GM23338 (cell line): ENCODE measurements around the gene GDPD5. TPM values are rescaled to one million over a fixed set of nuclear protein-coding genes. Genes with fewer than 3 reads are reported as not detected.

Source experiments
- ATAC-seq: fragments of 200-7000 bp; cut with Tn5 transposase; 3 replicates; pipeline ENCODE4 v1.9.1; 2020
- DNase-seq: peaks from one replicate; pipeline ENCODE4 v3.0.0-alpha.2; 2015; ENCODE audit warnings: low spot score
- H2AFZ ChIP-seq: fragments of 200-600 bp; sonication (generic); 2 replicates; pipeline ENCODE4 v1.8.0; 2016; ENCODE audit warnings: antibody characterized with exemption, mild to moderate bottlenecking, moderate library complexity
- H3F3A ChIP-seq: fragments of 200-600 bp; sonication (generic); replicated peaks from 2 replicates; pipeline ENCODE4 v1.8.0; 2017; ENCODE audit warnings: antibody characterized with exemption, mixed run types, low read depth
- H3K27ac ChIP-seq: fragments of 200-600 bp; sonication (generic); 2 replicates; pipeline ENCODE4 v1.6.1; 2016; ENCODE audit warnings: low read depth
- H3K27me3 ChIP-seq: fragments of 200-600 bp; sonication (generic); 2 replicates; pipeline ENCODE4 v1.8.0; 2016; ENCODE audit warnings: mild to moderate bottlenecking, mixed run types, moderate library complexity; ENCODE audit not compliant: insufficient read depth
- H3K36me3 ChIP-seq: fragments of 200-600 bp; sonication (generic); 2 replicates; pipeline ENCODE4 v1.8.0; 2016; ENCODE audit warnings: mild to moderate bottlenecking; ENCODE audit not compliant: insufficient read depth
- H3K4me1 ChIP-seq: fragments of 200-600 bp; sonication (generic); 2 replicates; pipeline ENCODE4 v1.8.0; 2016; ENCODE audit warnings: mild to moderate bottlenecking, moderate library complexity; ENCODE audit not compliant: insufficient read depth
- H3K4me2 ChIP-seq: fragments of 200-600 bp; sonication (generic); 2 replicates; pipeline ENCODE4 v1.7.1; 2017; ENCODE audit warnings: mixed run types
- H3K4me3 ChIP-seq: fragments of 200-600 bp; sonication (generic); 2 replicates; pipeline ENCODE4 v1.6.1; 2016; ENCODE audit warnings: mixed run types
- H3K79me2 ChIP-seq: fragments of 200-600 bp; sonication (generic); replicated peaks from 2 replicates; pipeline ENCODE4 v1.8.0; 2017; ENCODE audit warnings: mild to moderate bottlenecking; ENCODE audit not compliant: insufficient read depth
- H3K9me2 ChIP-seq: fragments of 200-600 bp; sonication (generic); 2 replicates; pipeline ENCODE4 v1.8.0; 2017; ENCODE audit not compliant: insufficient read depth
- H4K20me1 ChIP-seq: fragments of 200-600 bp; sonication (generic); replicated peaks from 2 replicates; pipeline ENCODE4 v1.8.0; 2017; ENCODE audit warnings: mild to moderate bottlenecking; ENCODE audit not compliant: insufficient read depth
- H3K27ac Mint-ChIP-seq: 2 replicates; pipeline ENCODE4 v1.8.0; 2020; ENCODE audit warnings: inconsistent platforms, mild to moderate bottlenecking, moderate library complexity, mixed read lengths
- H3K27me3 Mint-ChIP-seq: 3 replicates; pipeline ENCODE4 v1.8.0; 2022; ENCODE audit warnings: low read depth, mild to moderate bottlenecking, moderate library complexity, mixed read lengths, inconsistent platforms; ENCODE audit not compliant: insufficient read depth, poor library complexity
- H3K36me3 Mint-ChIP-seq: 3 replicates; pipeline ENCODE4 v1.8.0; 2021; ENCODE audit warnings: low read depth, mild to moderate bottlenecking, inconsistent platforms, moderate library complexity, mixed read lengths
- H3K4me1 Mint-ChIP-seq: 3 replicates; pipeline ENCODE4 v1.8.0; 2020; ENCODE audit warnings: mild to moderate bottlenecking, inconsistent platforms, mixed read lengths
- H3K4me3 Mint-ChIP-seq: 3 replicates; pipeline ENCODE4 v1.8.0; 2021; ENCODE audit warnings: moderate library complexity, mild to moderate bottlenecking, inconsistent platforms, mixed read lengths
- H3K9me3 Mint-ChIP-seq: 3 replicates; pipeline ENCODE4 v1.8.0; 2020; ENCODE audit warnings: moderate library complexity, mild to moderate bottlenecking, inconsistent platforms, mixed read lengths
- CREB1 ChIP-seq: fragments of 250-450 bp; sonication (Bioruptor Pico); IDR thresholded peaks from 2 replicates; pipeline ENCODE4 v1.5.0; 2020; ENCODE audit warnings: low read depth, mild to moderate bottlenecking, moderate library complexity
- CTCF ChIP-seq, 2 experiments: fragments of 200-600 bp in 1 of 2; sonication (generic) in 1 of 2; conservative IDR thresholded peaks; 2 replicates each; pipeline versions ENCODE4 v1.5.1 to v1.6.1; 2016 to 2017; ENCODE audit warnings: antibody characterized with exemption in 2 of 2, low read depth in 2 of 2, mild to moderate bottlenecking in 2 of 2, moderate library complexity in 1 of 2
- ETS1 ChIP-seq: IDR thresholded peaks from 2 replicates; pipeline ENCODE4 v1.6.1; 2016; ENCODE audit warnings: antibody characterized with exemption
- EZH2phosphoT487 ChIP-seq: fragments of 200-600 bp; sonication (generic); IDR thresholded peaks from one replicate; pipeline ENCODE4 v1.8.1; 2018; ENCODE audit warnings: antibody characterized with exemption; ENCODE audit not compliant: unreplicated experiment
- JUNB ChIP-seq: IDR thresholded peaks from one replicate; pipeline ENCODE4 v1.6.1; 2016; ENCODE audit warnings: antibody characterized with exemption; ENCODE audit not compliant: unreplicated experiment
- NANOG ChIP-seq: IDR thresholded peaks from 2 replicates; pipeline ENCODE4 v1.6.1; 2016; ENCODE audit warnings: antibody characterized with exemption, borderline replicate concordance
- POLR2AphosphoS5 ChIP-seq: IDR thresholded peaks from 2 replicates; pipeline ENCODE4 v1.6.1; 2016; ENCODE audit warnings: antibody characterized with exemption, low read depth
- REST ChIP-seq: IDR thresholded peaks from one replicate; pipeline ENCODE4 v1.6.1; 2018; ENCODE audit warnings: antibody characterized with exemption; ENCODE audit not compliant: unreplicated experiment
- STAT1 ChIP-seq: IDR thresholded peaks from one replicate; pipeline ENCODE4 v1.6.1; 2016; ENCODE audit warnings: antibody characterized with exemption; ENCODE audit not compliant: unreplicated experiment
- ZNF114 ChIP-seq: fragments of 250-450 bp; sonication (Bioruptor Pico); IDR thresholded peaks from 2 replicates; pipeline ENCODE4 v1.5.0; 2020; ENCODE audit warnings: mild to moderate bottlenecking, moderate library complexity
- ZNF462 ChIP-seq: fragments of 250-450 bp; sonication (Bioruptor Pico); IDR thresholded peaks from 2 replicates; pipeline ENCODE4 v1.5.0; 2020; ENCODE audit warnings: mild to moderate bottlenecking, moderate library complexity
- polyA plus RNA-seq: library from polyadenylated mRNA; unstranded; fragments of >200 nt; fragmentation: Nextera tagmentation; extraction: Ambion mirVana; gene quantifications from 2 replicates; pipeline ENCODE4 v1.2.1, GENCODE V29; 2016
- total RNA-seq: library from RNA; depleted of rRNA; stranded (reverse); fragments of >200 nt; shearing (Covaris generic); gene quantifications from 2 replicates; pipeline ENCODE4 v1.2.3, GENCODE V29; 2014

Gene GDPD5
- total and polyA plus RNA-seq, 2 experiments from 2014 or later = 1.6 to 4.9 TPM

GRCh38 chr11:75434051-75434450, 91.7 kb downstream of the GDPD5 start (continued):
- TF ChIP-seq ETS1 (no peak), STAT1 (no peak), NANOG (no peak), ZNF114 (CRISPR knock-in tag) (no peak)

- H3K27ac ChIP-seq = no peak overlapping the region
- H2AFZ ChIP-seq = peak overlapping the region; percentile 69; the same call in 1 of the 2 replicates
- no peaks in the 10 kb centered on the region for H3K36me3 ChIP-seq
- Mint-ChIP-seq H3K4me3 (peak overlapping the region; percentile 45; the same call in 2 of the 3 replicates), H3K9me3 (peaks cover 14% of the 10 kb centered on the region), H3K27ac (no peak overlapping the region), H3K36me3 (peaks cover 13% of the 10 kb centered on the region), H3K27me3 (peaks cover 54% of the 10 kb centered on the region), H3K4me1 (peaks cover 33% of the 10 kb centered on the region)
- no peak for DNase-seq
- peaks cover 6% of the 10 kb centered on the region; the same call in 1 of the 2 replicates for H3F3A ChIP-seq
- no peaks in the 10 kb centered on the region for H3K79me2 ChIP-seq
- no peaks in the 10 kb centered on the region for H3K9me2 ChIP-seq
- H4K20me1 ChIP-seq = no peaks in the 10 kb centered on the region; the same call in 1 of the 2 replicates
- peaks cover 51% of the 10 kb centered on the region for H3K27me3 ChIP-seq
- H3K4me2 ChIP-seq = peak overlapping the region; percentile 71; the same call in 1 of the 2 replicates
- H3K4me1 ChIP-seq = peaks cover 10% of the 10 kb centered on the region
- H3K4me3 ChIP-seq = no peak overlapping the region; the same call in 1 of the 2 replicates
- no peak for ATAC-seq
- TF ChIP-seq REST (no peak), POLR2AphosphoS5 (no peak), ZNF462 (CRISPR knock-in tag) (no peak), ZNF114 (CRISPR knock-in tag) (no peak), STAT1 (no peak), ETS1 (no peak), CREB1 (CRISPR knock-in tag) (no peak), CTCF (conservative IDR thresholded peaks at IDR 0.05; ENCODE audit: low read depth in 2 of 2) (no peak), JUNB (no peak), EZH2phosphoT487 (no peak)
Measured at GRCh38 chr11:75433443-75433842, 92.3 kb downstream of the GDPD5 start.
